Karpas-422 (cell line): Measurements from ENCODE around the gene RTN3. TPM values are rescaled to one million over a fixed set of nuclear protein-coding genes. Genes with fewer than 3 reads are reported as not detected.

ENCODE experiments used
- DNase-seq: peaks from one replicate; pipeline ENCODE4 v3.0.0-alpha.2; 2015
- H2AFZ ChIP-seq: fragments of 200-600 bp; sonication (generic); 2 replicates; pipeline ENCODE4 v1.6.1; 2014; ENCODE audit warnings: antibody characterized with exemption, low read length, mixed read lengths
- H3K27ac ChIP-seq: fragments of 200-600 bp; sonication (generic); 2 replicates; pipeline ENCODE4 v1.5.1; 2014; ENCODE audit warnings: mild to moderate bottlenecking, low read length, moderate library complexity
- H3K27me3 ChIP-seq: fragments of 200-600 bp; sonication (generic); 2 replicates; pipeline ENCODE4 v1.6.1; 2014; ENCODE audit warnings: low read length, mixed read lengths
- H3K36me3 ChIP-seq: fragments of 200-600 bp; sonication (generic); 2 replicates; pipeline ENCODE4 v1.6.1; 2014; ENCODE audit warnings: low read length, mixed read lengths; ENCODE audit not compliant: insufficient read depth
- H3K4me1 ChIP-seq: fragments of 200-600 bp; sonication (generic); 2 replicates; pipeline ENCODE4 v1.6.1; 2014; ENCODE audit warnings: mild to moderate bottlenecking, low read length, mixed read lengths
- H3K4me2 ChIP-seq: fragments of 200-600 bp; sonication (generic); 2 replicates; pipeline ENCODE4 v1.6.1; 2014; ENCODE audit warnings: low read length, low read depth, mild to moderate bottlenecking; ENCODE audit not compliant: poor library complexity, severe bottlenecking
- H3K4me3 ChIP-seq: fragments of 200-600 bp; sonication (generic); 2 replicates; pipeline ENCODE4 v1.5.1; 2014; ENCODE audit warnings: mild to moderate bottlenecking, antibody characterized with exemption, low read length, mixed read lengths
- H3K79me2 ChIP-seq: fragments of 200-600 bp; sonication (generic); 2 replicates; pipeline ENCODE4 v1.6.1; 2014; ENCODE audit warnings: mild to moderate bottlenecking, low read length, mixed read lengths
- H3K9ac ChIP-seq: fragments of 200-600 bp; sonication (generic); 2 replicates; pipeline ENCODE4 v1.6.0; 2014; ENCODE audit warnings: low read length
- H3K9me2 ChIP-seq: fragments of 200-600 bp; sonication (generic), shearing (Covaris generic); replicated peaks from 2 replicates; pipeline ENCODE4 v1.6.0; 2014; ENCODE audit warnings: mild to moderate bottlenecking, low read length, moderate library complexity; ENCODE audit not compliant: insufficient read depth
- H3K9me3 ChIP-seq: fragments of 300-700, 200-600 bp; sonication (generic); 2 replicates; pipeline ENCODE4 v1.6.1; 2014; ENCODE audit warnings: low read length, mixed read lengths
- H4K20me1 ChIP-seq: fragments of 200-600 bp; sonication (generic); 2 replicates; pipeline ENCODE4 v1.6.1; 2014; ENCODE audit warnings: mild to moderate bottlenecking, antibody characterized with exemption, low read length, low read depth; ENCODE audit not compliant: insufficient read depth
- total RNA-seq: library from RNA; depleted of rRNA; stranded (reverse); fragments of >200 nt; shearing (Covaris generic); gene quantifications from 2 replicates; pipeline ENCODE4 v1.2.3, GENCODE V29; 2014; ENCODE audit warnings: low replicate concordance

The RTN3 gene
- total RNA-seq, 1 experiment from 2014 or later, result 118 TPM

- Histone ChIP-seq H3K9ac (no peak overlapping the region), H3K27ac (no peak overlapping the region), H3K4me1 (peaks cover 26% of the 10 kb centered on the region), H4K20me1 (no peaks in the 10 kb centered on the region), H3K4me2 (no peak overlapping the region), H3K4me3 (no peak overlapping the region), H3K36me3 (no peaks in the 10 kb centered on the region), H2AFZ (no peak overlapping the region), H3K9me2 (no peaks in the 10 kb centered on the region), H3K9me3 (no peaks in the 10 kb centered on the region), H3K79me2 (peaks cover 98% of the 10 kb centered on the region), H3K27me3 (no peaks in the 10 kb centered on the region)
- DNase-seq, result no peak
Measured at GRCh38 chr11:63663809-63664208, 17.5 kb upstream of the RTN3 start.

GRCh38 chr11:63666874-63667273 is 14.4 kb upstream of the RTN3 start:
- Histone ChIP-seq H2AFZ (no peak overlapping the region), H3K4me2 (no peak overlapping the region), H3K4me1 (peaks cover 28% of the 10 kb centered on the region), H3K27ac (no peak overlapping the region), H3K9me2 (no peaks in the 10 kb centered on the region), H4K20me1 (no peaks in the 10 kb centered on the region), H3K9ac (no peak overlapping the region), H3K36me3 (no peaks in the 10 kb centered on the region), H3K79me2 (peaks cover 94% of the 10 kb centered on the region), H3K27me3 (no peaks in the 10 kb centered on the region), H3K4me3 (no peak overlapping the region), H3K9me3 (no peaks in the 10 kb centered on the region)
- no peak for DNase-seq

GRCh38 chr11:63667995-63668795 is 13.1 kb upstream of the RTN3 start:
- Histone ChIP-seq H3K36me3 (no peaks in the 10 kb centered on the region), H3K4me2 (no peak overlapping the region), H3K9me2 (no peaks in the 10 kb centered on the region), H3K9ac (no peak overlapping the region), H3K79me2 (peaks cover 80% of the 10 kb centered on the region), H3K9me3 (no peaks in the 10 kb centered on the region), H3K27me3 (no peaks in the 10 kb centered on the region), H4K20me1 (no peaks in the 10 kb centered on the region), H3K4me3 (no peak overlapping the region), H3K4me1 (peaks cover 29% of the 10 kb centered on the region), H3K27ac (no peak overlapping the region), H2AFZ (no peak overlapping the region)
- DNase-seq, result no peak

- no peaks in the 10 kb centered on the region for H4K20me1 ChIP-seq
- no peaks in the 10 kb centered on the region for H3K27me3 ChIP-seq
- peak overlapping the region; percentile 65; the same call in 1 of the 2 replicates for H3K27ac ChIP-seq
- H3K4me3 ChIP-seq, result peak overlapping the region; percentile 70
- H3K9me3 ChIP-seq, result no peaks in the 10 kb centered on the region
- no peak for DNase-seq
- H3K9ac ChIP-seq, result peak overlapping the region; percentile 88
- peaks cover 29% of the 10 kb centered on the region for H3K4me1 ChIP-seq
- no peaks in the 10 kb centered on the region for H3K9me2 ChIP-seq
- H3K36me3 ChIP-seq, result no peaks in the 10 kb centered on the region
- peaks cover 62% of the 10 kb centered on the region for H3K79me2 ChIP-seq
- 0 out of 2 replicates have a peak overlapping the region, but pooled peaks have one; percentile 3 for H2AFZ ChIP-seq
- H3K4me2 ChIP-seq, result peak overlapping the region; percentile 84
Measured at GRCh38 chr11:63670096-63670432, 11.2 kb upstream of the RTN3 start.

- peak overlapping the region; percentile 88 for H3K9ac ChIP-seq
- peak overlapping the region; percentile 65 for H3K27ac ChIP-seq
- no peaks in the 10 kb centered on the region for H3K9me3 ChIP-seq
- peak overlapping the region; percentile 70 for H3K4me3 ChIP-seq
- peak overlapping the region; percentile 84 for H3K4me2 ChIP-seq
- DNase-seq, result peak; percentile 73
- peaks cover 29% of the 10 kb centered on the region for H3K4me1 ChIP-seq
- peaks cover 56% of the 10 kb centered on the region for H3K79me2 ChIP-seq
- no peaks in the 10 kb centered on the region for H3K36me3 ChIP-seq
- H4K20me1 ChIP-seq, result no peaks in the 10 kb centered on the region
- no peaks in the 10 kb centered on the region for H3K9me2 ChIP-seq
- H3K27me3 ChIP-seq, result no peaks in the 10 kb centered on the region
- H2AFZ ChIP-seq, result peak overlapping the region; percentile 71
Measured at GRCh38 chr11:63670433-63671321, 10.6 kb upstream of the RTN3 start.

- peak within 1 kb of the TSS; percentile 65 for H3K27ac ChIP-seq
- H4K20me1 ChIP-seq, result no peaks in the 10 kb centered on the region
- H3K4me3 ChIP-seq, result peak within 1 kb of the TSS; percentile 70
- peaks cover 47% of the 10 kb centered on the region for H3K79me2 ChIP-seq
- DNase-seq, result peak; percentile 99
- H3K9me2 ChIP-seq, result no peaks in the 10 kb centered on the region
- no peaks in the 10 kb centered on the region for H3K9me3 ChIP-seq
- no peaks in the 10 kb centered on the region for H3K36me3 ChIP-seq
- H3K4me1 ChIP-seq, result peaks cover 29% of the 10 kb centered on the region
- no peaks in the 10 kb centered on the region for H3K27me3 ChIP-seq
- peak within 1 kb of the TSS; percentile 84 for H3K4me2 ChIP-seq
- H3K9ac ChIP-seq, result peak within 1 kb of the TSS; percentile 88
- H2AFZ ChIP-seq, result peak within 1 kb of the TSS; percentile 71
Measured at GRCh38 chr11:63671322-63672155, 9.8 kb upstream of the RTN3 start, which contains the start of gene ATL3. Gene ATL3, minus strand, starts transcription at chr11:63671376. Its CDS starts 41 bp downstream, at chr11:63671335.

- H3K27ac ChIP-seq, result no peak overlapping the region
- no peaks in the 10 kb centered on the region for H3K9me2 ChIP-seq
- H3K4me2 ChIP-seq, result peak overlapping the region; percentile 84
- DNase-seq, result no peak
- H3K4me3 ChIP-seq, result peak overlapping the region; percentile 70; the same call in 1 of the 2 replicates
- H4K20me1 ChIP-seq, result no peaks in the 10 kb centered on the region
- H3K4me1 ChIP-seq, result peaks cover 25% of the 10 kb centered on the region
- no peaks in the 10 kb centered on the region for H3K36me3 ChIP-seq
- H3K9ac ChIP-seq, result peak overlapping the region; percentile 88
- H2AFZ ChIP-seq, result peak overlapping the region; percentile 33; the same call in 1 of the 2 replicates
- no peaks in the 10 kb centered on the region for H3K27me3 ChIP-seq
- H3K79me2 ChIP-seq, result peaks cover 41% of the 10 kb centered on the region
- no peaks in the 10 kb centered on the region for H3K9me3 ChIP-seq
Measured at GRCh38 chr11:63672156-63672463, 9.2 kb upstream of the RTN3 start.
